Ishikawa (cell line): Measurements from ENCODE around the gene AZI2.

Experiments used
- CEBPB ChIP-seq: IDR thresholded peaks from 2 replicates; pipeline ENCODE4 v1.6.1; 2012
- CREB1 ChIP-seq: IDR thresholded peaks from 2 replicates; pipeline ENCODE4 v1.6.1; 2012; ENCODE audit warnings: low read depth
- EGR1 ChIP-seq: IDR thresholded peaks from 2 replicates; pipeline ENCODE4 v1.6.1; 2012
- EP300 ChIP-seq: IDR thresholded peaks from 2 replicates; pipeline ENCODE4 v1.6.1; 2012; ENCODE audit warnings: borderline replicate concordance
- FOXM1 ChIP-seq: IDR thresholded peaks from 2 replicates; pipeline ENCODE4 v1.6.1; 2012; ENCODE audit warnings: low read depth, borderline replicate concordance
- RAD21 ChIP-seq: IDR thresholded peaks from 2 replicates; pipeline ENCODE4 v1.6.1; 2012; ENCODE audit warnings: low read depth
- TAF1 ChIP-seq: IDR thresholded peaks from 2 replicates; pipeline ENCODE4 v1.6.1; 2012; ENCODE audit warnings: low read depth, mild to moderate bottlenecking
- YY1 ChIP-seq: IDR thresholded peaks from 2 replicates; pipeline ENCODE4 v1.6.1; 2012; ENCODE audit warnings: low read depth
- TF ChIP-seq, protein P1 (sequence below): IDR thresholded peaks from 2 replicates; pipeline ENCODE4 v1.6.1; 2012; ENCODE audit warnings: low read depth, mild to moderate bottlenecking
- TF ChIP-seq, protein P2 (sequence below): IDR thresholded peaks from 2 replicates; pipeline ENCODE4 v1.6.1; 2012

DNA sequence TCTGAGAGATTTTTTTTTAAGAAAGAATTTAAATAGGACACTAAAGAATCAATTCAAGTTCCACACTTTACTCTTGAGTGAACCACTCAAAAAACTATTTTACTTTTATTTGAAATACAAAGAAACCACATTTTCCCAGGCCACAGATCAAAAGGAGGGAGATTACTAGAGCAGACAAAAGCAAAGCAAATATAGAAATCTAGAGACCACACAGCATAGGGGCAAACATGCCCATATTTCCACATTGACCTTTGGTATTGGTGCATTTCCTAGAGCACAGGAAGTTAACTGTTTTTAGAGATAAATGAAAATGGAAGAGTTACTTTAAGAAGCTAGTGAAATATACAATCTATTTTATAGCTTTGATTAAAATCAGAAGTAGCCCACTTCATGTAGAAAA lies 27.6 kb downstream of the AZI2 start:
- no peak for TF ChIP-seq YY1
- TF ChIP-seq RAD21: no peak
- no peak for TF ChIP-seq CREB1
- TF ChIP-seq TAF1: no peak
- TF ChIP-seq FOXM1: no peak
- TF ChIP-seq, protein P1, sequence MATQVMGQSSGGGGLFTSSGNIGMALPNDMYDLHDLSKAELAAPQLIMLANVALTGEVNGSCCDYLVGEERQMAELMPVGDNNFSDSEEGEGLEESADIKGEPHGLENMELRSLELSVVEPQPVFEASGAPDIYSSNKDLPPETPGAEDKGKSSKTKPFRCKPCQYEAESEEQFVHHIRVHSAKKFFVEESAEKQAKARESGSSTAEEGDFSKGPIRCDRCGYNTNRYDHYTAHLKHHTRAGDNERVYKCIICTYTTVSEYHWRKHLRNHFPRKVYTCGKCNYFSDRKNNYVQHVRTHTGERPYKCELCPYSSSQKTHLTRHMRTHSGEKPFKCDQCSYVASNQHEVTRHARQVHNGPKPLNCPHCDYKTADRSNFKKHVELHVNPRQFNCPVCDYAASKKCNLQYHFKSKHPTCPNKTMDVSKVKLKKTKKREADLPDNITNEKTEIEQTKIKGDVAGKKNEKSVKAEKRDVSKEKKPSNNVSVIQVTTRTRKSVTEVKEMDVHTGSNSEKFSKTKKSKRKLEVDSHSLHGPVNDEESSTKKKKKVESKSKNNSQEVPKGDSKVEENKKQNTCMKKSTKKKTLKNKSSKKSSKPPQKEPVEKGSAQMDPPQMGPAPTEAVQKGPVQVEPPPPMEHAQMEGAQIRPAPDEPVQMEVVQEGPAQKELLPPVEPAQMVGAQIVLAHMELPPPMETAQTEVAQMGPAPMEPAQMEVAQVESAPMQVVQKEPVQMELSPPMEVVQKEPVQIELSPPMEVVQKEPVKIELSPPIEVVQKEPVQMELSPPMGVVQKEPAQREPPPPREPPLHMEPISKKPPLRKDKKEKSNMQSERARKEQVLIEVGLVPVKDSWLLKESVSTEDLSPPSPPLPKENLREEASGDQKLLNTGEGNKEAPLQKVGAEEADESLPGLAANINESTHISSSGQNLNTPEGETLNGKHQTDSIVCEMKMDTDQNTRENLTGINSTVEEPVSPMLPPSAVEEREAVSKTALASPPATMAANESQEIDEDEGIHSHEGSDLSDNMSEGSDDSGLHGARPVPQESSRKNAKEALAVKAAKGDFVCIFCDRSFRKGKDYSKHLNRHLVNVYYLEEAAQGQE: no peak
- TF ChIP-seq, protein P2, sequence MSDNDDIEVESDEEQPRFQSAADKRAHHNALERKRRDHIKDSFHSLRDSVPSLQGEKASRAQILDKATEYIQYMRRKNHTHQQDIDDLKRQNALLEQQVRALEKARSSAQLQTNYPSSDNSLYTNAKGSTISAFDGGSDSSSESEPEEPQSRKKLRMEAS: no peak
- TF ChIP-seq CEBPB: no peak
- no peak for TF ChIP-seq EP300
- no peak for TF ChIP-seq EGR1
